ENCODE data around the gene HSPA9.

- TF ChIP-seq, protein P1, sequence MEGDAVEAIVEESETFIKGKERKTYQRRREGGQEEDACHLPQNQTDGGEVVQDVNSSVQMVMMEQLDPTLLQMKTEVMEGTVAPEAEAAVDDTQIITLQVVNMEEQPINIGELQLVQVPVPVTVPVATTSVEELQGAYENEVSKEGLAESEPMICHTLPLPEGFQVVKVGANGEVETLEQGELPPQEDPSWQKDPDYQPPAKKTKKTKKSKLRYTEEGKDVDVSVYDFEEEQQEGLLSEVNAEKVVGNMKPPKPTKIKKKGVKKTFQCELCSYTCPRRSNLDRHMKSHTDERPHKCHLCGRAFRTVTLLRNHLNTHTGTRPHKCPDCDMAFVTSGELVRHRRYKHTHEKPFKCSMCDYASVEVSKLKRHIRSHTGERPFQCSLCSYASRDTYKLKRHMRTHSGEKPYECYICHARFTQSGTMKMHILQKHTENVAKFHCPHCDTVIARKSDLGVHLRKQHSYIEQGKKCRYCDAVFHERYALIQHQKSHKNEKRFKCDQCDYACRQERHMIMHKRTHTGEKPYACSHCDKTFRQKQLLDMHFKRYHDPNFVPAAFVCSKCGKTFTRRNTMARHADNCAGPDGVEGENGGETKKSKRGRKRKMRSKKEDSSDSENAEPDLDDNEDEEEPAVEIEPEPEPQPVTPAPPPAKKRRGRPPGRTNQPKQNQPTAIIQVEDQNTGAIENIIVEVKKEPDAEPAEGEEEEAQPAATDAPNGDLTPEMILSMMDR (IDR thresholded peaks at IDR 0.05; ENCODE audit: insufficient read depth, low read length) = no peak
- TF ChIP-seq, protein P2, sequence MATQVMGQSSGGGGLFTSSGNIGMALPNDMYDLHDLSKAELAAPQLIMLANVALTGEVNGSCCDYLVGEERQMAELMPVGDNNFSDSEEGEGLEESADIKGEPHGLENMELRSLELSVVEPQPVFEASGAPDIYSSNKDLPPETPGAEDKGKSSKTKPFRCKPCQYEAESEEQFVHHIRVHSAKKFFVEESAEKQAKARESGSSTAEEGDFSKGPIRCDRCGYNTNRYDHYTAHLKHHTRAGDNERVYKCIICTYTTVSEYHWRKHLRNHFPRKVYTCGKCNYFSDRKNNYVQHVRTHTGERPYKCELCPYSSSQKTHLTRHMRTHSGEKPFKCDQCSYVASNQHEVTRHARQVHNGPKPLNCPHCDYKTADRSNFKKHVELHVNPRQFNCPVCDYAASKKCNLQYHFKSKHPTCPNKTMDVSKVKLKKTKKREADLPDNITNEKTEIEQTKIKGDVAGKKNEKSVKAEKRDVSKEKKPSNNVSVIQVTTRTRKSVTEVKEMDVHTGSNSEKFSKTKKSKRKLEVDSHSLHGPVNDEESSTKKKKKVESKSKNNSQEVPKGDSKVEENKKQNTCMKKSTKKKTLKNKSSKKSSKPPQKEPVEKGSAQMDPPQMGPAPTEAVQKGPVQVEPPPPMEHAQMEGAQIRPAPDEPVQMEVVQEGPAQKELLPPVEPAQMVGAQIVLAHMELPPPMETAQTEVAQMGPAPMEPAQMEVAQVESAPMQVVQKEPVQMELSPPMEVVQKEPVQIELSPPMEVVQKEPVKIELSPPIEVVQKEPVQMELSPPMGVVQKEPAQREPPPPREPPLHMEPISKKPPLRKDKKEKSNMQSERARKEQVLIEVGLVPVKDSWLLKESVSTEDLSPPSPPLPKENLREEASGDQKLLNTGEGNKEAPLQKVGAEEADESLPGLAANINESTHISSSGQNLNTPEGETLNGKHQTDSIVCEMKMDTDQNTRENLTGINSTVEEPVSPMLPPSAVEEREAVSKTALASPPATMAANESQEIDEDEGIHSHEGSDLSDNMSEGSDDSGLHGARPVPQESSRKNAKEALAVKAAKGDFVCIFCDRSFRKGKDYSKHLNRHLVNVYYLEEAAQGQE (IDR thresholded peaks at IDR 0.05; ENCODE audit: insufficient replicate concordance, low read depth) = no peak
- TF ChIP-seq POLR2AphosphoS5 (IDR thresholded peaks at IDR 0.05; ENCODE audit: low read depth) (no peak), GABPA (IDR thresholded peaks at IDR 0.05; ENCODE audit: low read depth) (no peak), SPI1 (IDR thresholded peaks at IDR 0.05; ENCODE audit: borderline replicate concordance, low read depth) (no peak)
These were observed 59.5 kb downstream of the HSPA9 start for GRCh38 chr5:138515556-138516245.

Data from HL-60 (cell line).